AG09309 (cell line): ENCODE data around the gene SPG7.
A peak's percentile ranks its signal among the peaks of the same experiment; 100 is the strongest.

Source experiments
- DNase-seq: peaks from one replicate; pipeline ENCODE4 v3.0.0-alpha.2; 2010; ENCODE audit warnings: low read depth
- H3K4me3 ChIP-seq: 2 replicates; pipeline ENCODE4 v1.5.1; 2011; ENCODE audit warnings: mild to moderate bottlenecking, low read depth, low read length, moderate library complexity; ENCODE audit not compliant: control insufficient read depth
- CTCF ChIP-seq: IDR thresholded peaks from 2 replicates; pipeline ENCODE4 v1.5.1; 2011; ENCODE audit warnings: mild to moderate bottlenecking, low read depth, low read length, inconsistent platforms; ENCODE audit not compliant: insufficient read depth, control insufficient read depth; ENCODE audit errors: missing control alignments

SPG7 gene

GRCh38 chr16:89491974-89492687 is 16.1 kb upstream of the SPG7 start:
- peak overlapping the region; percentile 75 for H3K4me3 ChIP-seq
- TF ChIP-seq CTCF, result no peak
- DNase-seq, result no peak

- TF ChIP-seq CTCF, result no peak
- no peak overlapping the region for H3K4me3 ChIP-seq
- DNase-seq, result no peak
Measured at GRCh38 chr16:89493776-89494175, 14.4 kb upstream of the SPG7 start.

- H3K4me3 ChIP-seq, result no peak overlapping the region
- DNase-seq, result no peak
- no peak for TF ChIP-seq CTCF
Measured at GRCh38 chr16:89495121-89495520, 13.1 kb upstream of the SPG7 start.

GRCh38 chr16:89498839-89499238 is 9.4 kb upstream of the SPG7 start:
- no peak for DNase-seq
- no peak overlapping the region for H3K4me3 ChIP-seq
- TF ChIP-seq CTCF, result no peak

- TF ChIP-seq CTCF, result no peak
- no peak for DNase-seq
- no peak overlapping the region for H3K4me3 ChIP-seq
Measured at GRCh38 chr16:89499767-89500166, 8.4 kb upstream of the SPG7 start.

- no peak for DNase-seq
- no peak overlapping the region for H3K4me3 ChIP-seq
- no peak for TF ChIP-seq CTCF
Measured at GRCh38 chr16:89502081-89502843, 5.9 kb upstream of the SPG7 start.
